H1 (cell line): Measurements from ENCODE around the gene OSCAR. TPM values are rescaled to one million over a fixed set of nuclear protein-coding genes. Genes with fewer than 3 reads are reported as not detected.

Source experiments
- CTCF ChIA-PET: fragments of 300-600 bp; sonication (Branson Sonifier 250); formaldehyde crosslinking; loops from one replicate; lab custom pipeline; 2021; ENCODE audit not compliant: partially characterized antibody; lab: Charles Lee
- POLR2A ChIA-PET: fragments of 300-600 bp; sonication (Branson Sonifier 250); formaldehyde crosslinking; loops from one replicate; lab custom pipeline; 2021; ENCODE audit warnings: inconsistent platforms; ENCODE audit not compliant: partially characterized antibody; lab: Charles Lee
- DNase-seq, 2 experiments: peaks; one replicate each; pipeline versions ENCODE4 v3.0.0 to v3.0.0-alpha.2; 2010 to 2022; ENCODE audit warnings: low spot score in 2 of 2, low read depth in 1 of 2, mixed read lengths in 1 of 2
- FAIRE-seq: peaks from 2 replicates; lab custom pipeline; 2011; peaks lifted over from hg19 to GRCh38; lab: Jason Lieb, UNC
- H2AFZ ChIP-seq: 2 replicates; pipeline ENCODE4 v1.8.1; 2012; ENCODE audit warnings: low read length, inconsistent platforms
- H2AK5ac ChIP-seq: 2 replicates; pipeline ENCODE4 v1.6.1; 2013; ENCODE audit warnings: low read depth, low read length
- H2BK120ac ChIP-seq: replicated peaks from 2 replicates; pipeline ENCODE3; 2013; ENCODE audit warnings: low read depth, low read length, inconsistent platforms
- H2BK12ac ChIP-seq: 2 replicates; pipeline ENCODE4 v1.6.1; 2013; ENCODE audit warnings: low read depth, low read length
- H2BK15ac ChIP-seq: 2 replicates; pipeline ENCODE4 v1.6.1; 2013; ENCODE audit warnings: low read length
- H2BK20ac ChIP-seq: 2 replicates; pipeline ENCODE4 v1.6.1; 2013; ENCODE audit warnings: low read length
- H2BK5ac ChIP-seq: 2 replicates; pipeline ENCODE4 v1.6.1; 2013; ENCODE audit warnings: low read depth, low read length
- H3K14ac ChIP-seq: 2 replicates; pipeline ENCODE4 v1.6.1; 2013; ENCODE audit warnings: inconsistent platforms; ENCODE audit not compliant: insufficient read length
- H3K18ac ChIP-seq: 2 replicates; pipeline ENCODE4 v1.6.1; 2013; ENCODE audit warnings: low read length; ENCODE audit errors: extremely low read depth
- H3K23ac ChIP-seq: 2 replicates; pipeline ENCODE4 v1.6.1; 2013; ENCODE audit warnings: inconsistent platforms; ENCODE audit not compliant: insufficient read length
- H3K23me2 ChIP-seq: 2 replicates; pipeline ENCODE4 v1.6.1; 2013; ENCODE audit warnings: low read depth, low read length
- H3K27ac ChIP-seq: 2 replicates; pipeline ENCODE4 v1.6.1; 2011; ENCODE audit warnings: low read depth, low read length, inconsistent platforms
- H3K27me3 ChIP-seq, 4 experiments: replicated peaks in 1 of 4; 1 replicate in 1 of 4; 2 replicates in 3 of 4; pipeline versions ENCODE4 v1.6.1 to v1.8.1; 2011 to 2013; ENCODE audit warnings: low read length in 3 of 4, mild to moderate bottlenecking in 3 of 4, inconsistent platforms in 2 of 4, mixed read lengths in 2 of 4, moderate library complexity in 1 of 4; ENCODE audit not compliant: control insufficient read depth in 3 of 4, insufficient read depth in 3 of 4; ENCODE audit errors: extremely low read depth in 1 of 4
- H3K36me3 ChIP-seq, 4 experiments: 2 replicates each; pipeline versions ENCODE4 v1.6.1 to v1.8.1; 2011 to 2013; ENCODE audit warnings: mild to moderate bottlenecking in 4 of 4, low read length in 3 of 4, moderate library complexity in 2 of 4, control low read depth in 1 of 4, inconsistent platforms in 1 of 4; ENCODE audit not compliant: insufficient read depth in 4 of 4, control insufficient read depth in 2 of 4
- H3K4ac ChIP-seq: replicated peaks from 2 replicates; pipeline ENCODE3; 2013; ENCODE audit warnings: low read length, low read depth, mixed read lengths, inconsistent platforms; ENCODE audit not compliant: insufficient read length
- H3K4me1 ChIP-seq, 4 experiments: replicated peaks in 1 of 4; 1 replicate in 1 of 4; 2 replicates in 3 of 4; pipeline versions ENCODE4 v1.6.1 to v1.8.1; 2011 to 2013; ENCODE audit warnings: low read length in 3 of 4, inconsistent platforms in 2 of 4, mixed read lengths in 1 of 4; ENCODE audit not compliant: insufficient read depth in 4 of 4, control insufficient read depth in 3 of 4
- H3K4me2 ChIP-seq, 2 experiments: 2 replicates each; pipeline versions ENCODE4 v1.6.1 to v1.8.1; 2011 to 2013; ENCODE audit warnings: low read depth in 2 of 2, low read length in 2 of 2, control low read depth in 1 of 2, inconsistent platforms in 1 of 2, mild to moderate bottlenecking in 1 of 2; ENCODE audit not compliant: insufficient read depth in 1 of 2
- H3K4me3 ChIP-seq, 4 experiments: fragments of 200-600, 300-600 bp in 1 of 4; sonication (generic), shearing (Covaris generic), sonication (Bioruptor Twin) in 1 of 4; 2 replicates each; pipeline versions ENCODE4 v1.5.1 to v1.8.1; 2011 to 2016; ENCODE audit warnings: low read length in 4 of 4, low read depth in 3 of 4, control low read depth in 2 of 4, inconsistent platforms in 2 of 4, mild to moderate bottlenecking in 2 of 4, mixed read lengths in 1 of 4, moderate library complexity in 1 of 4; ENCODE audit not compliant: insufficient read depth in 2 of 4; ENCODE audit errors: extremely low read depth in 1 of 4
- H3K56ac ChIP-seq: replicated peaks from 2 replicates; pipeline ENCODE3; 2013; ENCODE audit warnings: low read depth, mild to moderate bottlenecking, mixed read lengths, low read length, inconsistent platforms; ENCODE audit not compliant: insufficient read length
- H3K79me1 ChIP-seq: 2 replicates; pipeline ENCODE4 v1.6.1; 2013; ENCODE audit warnings: low read depth, low read length, control low read depth
- H3K79me2 ChIP-seq, 2 experiments: 2 replicates each; pipeline versions ENCODE4 v1.6.1 to v1.8.1; 2012 to 2013; ENCODE audit warnings: low read length in 2 of 2, mild to moderate bottlenecking in 2 of 2, inconsistent platforms in 1 of 2; ENCODE audit not compliant: insufficient read depth in 2 of 2, control insufficient read depth in 1 of 2
- H3K9ac ChIP-seq, 4 experiments: replicated peaks in 1 of 4; 1 replicate in 1 of 4; 2 replicates in 3 of 4; pipeline versions ENCODE4 v1.6.1 to v1.8.1; 2011 to 2013; ENCODE audit warnings: low read depth in 3 of 4, low read length in 3 of 4, control low read depth in 2 of 4, mild to moderate bottlenecking in 2 of 4, moderate library complexity in 2 of 4, inconsistent platforms in 1 of 4; ENCODE audit errors: extremely low read depth in 1 of 4
- H3K9me3 ChIP-seq, 2 experiments: 2 replicates each; pipeline versions ENCODE4 v1.6.1 to v1.8.1; 2012 to 2013; ENCODE audit warnings: mild to moderate bottlenecking in 2 of 2, moderate library complexity in 2 of 2, control low read depth in 1 of 2, inconsistent platforms in 1 of 2, low read depth in 1 of 2, low read length in 1 of 2, mixed read lengths in 1 of 2; ENCODE audit not compliant: insufficient read depth in 2 of 2
- H4K20me1 ChIP-seq, 2 experiments: replicated peaks in 1 of 2; 2 replicates each; pipeline versions ENCODE3 to v1.8.1; 2011 to 2013; ENCODE audit warnings: inconsistent platforms in 2 of 2, low read length in 2 of 2, mild to moderate bottlenecking in 1 of 2; ENCODE audit not compliant: insufficient read depth in 2 of 2, control insufficient read depth in 1 of 2
- H4K5ac ChIP-seq: 2 replicates; pipeline ENCODE4 v1.6.1; 2013; ENCODE audit warnings: low read length, low read depth, mixed read lengths, inconsistent platforms; ENCODE audit not compliant: insufficient read length
- H4K8ac ChIP-seq: 2 replicates; pipeline ENCODE4 v1.8.0; 2013; ENCODE audit warnings: mild to moderate bottlenecking, moderate library complexity, low read length, inconsistent platforms; ENCODE audit not compliant: insufficient read depth; ENCODE audit errors: extremely low read depth
- H4K91ac ChIP-seq: replicated peaks from 2 replicates; pipeline ENCODE3; 2013; ENCODE audit warnings: low read length, mixed read lengths, inconsistent platforms; ENCODE audit not compliant: insufficient read length
- CEBPB ChIP-seq: IDR thresholded peaks from 2 replicates; pipeline ENCODE4 v1.6.1; 2012; ENCODE audit warnings: low read depth, low read length
- CREB1 ChIP-seq: IDR thresholded peaks from 2 replicates; pipeline ENCODE4 v1.6.1; 2012; ENCODE audit warnings: inconsistent platforms
- EZH2 ChIP-seq: fragments of 200-600 bp; sonication (generic); IDR thresholded peaks from 2 replicates; pipeline ENCODE4 v1.7.1; 2012; ENCODE audit warnings: low read depth, mild to moderate bottlenecking, moderate library complexity, low read length, inconsistent platforms; ENCODE audit not compliant: severe bottlenecking
- GABPA ChIP-seq: IDR thresholded peaks from 2 replicates; pipeline ENCODE4 v1.6.1; 2011; ENCODE audit warnings: mild to moderate bottlenecking, low read length, moderate library complexity, borderline replicate concordance; ENCODE audit not compliant: insufficient read depth
- RBBP5 ChIP-seq: IDR thresholded peaks from 2 replicates; pipeline ENCODE4 v1.7.1; 2012; ENCODE audit warnings: low read depth, mild to moderate bottlenecking, inconsistent platforms, low read length, moderate library complexity, borderline replicate concordance
- SIRT6 ChIP-seq: IDR thresholded peaks from one replicate; pipeline ENCODE4 v1.7.1; 2012; ENCODE audit warnings: low read length, inconsistent platforms
- SRF ChIP-seq: IDR thresholded peaks from 2 replicates; pipeline ENCODE4 v1.6.1; 2011; ENCODE audit warnings: mild to moderate bottlenecking, low read depth, low read length, moderate library complexity
- YY1 ChIP-seq: IDR thresholded peaks from 2 replicates; pipeline ENCODE4 v1.6.1; 2011; ENCODE audit warnings: low read depth, mild to moderate bottlenecking, low read length
- WGBS, 2 experiments: shearing (Covaris generic) in 1 of 2; methylation state at CpG; one replicate each; pipeline versions ENCODE4 v1.1.6 to v1.1.7; 2013 to 2015; ENCODE audit warnings: low lambda C conversion rate in 2 of 2, mixed read lengths in 2 of 2, inconsistent platforms in 1 of 2, low coverage in 1 of 2, missing lambda C conversion rate in 1 of 2; ENCODE audit not compliant: insufficient replicate concordance in 2 of 2, insufficient coverage in 1 of 2, insufficient read length in 1 of 2; ENCODE audit errors: extremely low coverage in 1 of 2, missing lambda C conversion rate in 1 of 2; 5-methylcytosine and 5-hydroxymethylcytosine counted together
- polyA plus RNA-seq, 7 experiments: library from polyadenylated mRNA; depleted of rRNA in 3 of 7; stranded (reverse) in 5 of 7; unstranded in 2 of 7; fragments of >200 nt in 5 of 7; fragments of 200-250 nt in 2 of 7; gene quantifications; 1 replicate in 5 of 7; 2 replicates in 1 of 7; 4 replicates in 1 of 7; pipeline versions ENCODE4 v1.2.1 to v1.2.3, GENCODE V29; 2011 to 2013; ENCODE audit warnings: missing spikeins in 2 of 7, mixed read lengths in 2 of 7
- total RNA-seq: library from RNA; stranded (reverse); fragmentation: NEBNext Ultra II Directional; extraction: Animal tissue kit (Norgen Biotek cat#: 25700); gene quantifications from 2 replicates; pipeline ENCODE4 v1.2.1, GENCODE V29; 2021

OSCAR gene
- total and polyA plus RNA-seq, 2 of the 8 experiments (the other 6 are each of a cell fraction or from before 2014, with no cell fraction given): 1.1 TPM

DNA sequence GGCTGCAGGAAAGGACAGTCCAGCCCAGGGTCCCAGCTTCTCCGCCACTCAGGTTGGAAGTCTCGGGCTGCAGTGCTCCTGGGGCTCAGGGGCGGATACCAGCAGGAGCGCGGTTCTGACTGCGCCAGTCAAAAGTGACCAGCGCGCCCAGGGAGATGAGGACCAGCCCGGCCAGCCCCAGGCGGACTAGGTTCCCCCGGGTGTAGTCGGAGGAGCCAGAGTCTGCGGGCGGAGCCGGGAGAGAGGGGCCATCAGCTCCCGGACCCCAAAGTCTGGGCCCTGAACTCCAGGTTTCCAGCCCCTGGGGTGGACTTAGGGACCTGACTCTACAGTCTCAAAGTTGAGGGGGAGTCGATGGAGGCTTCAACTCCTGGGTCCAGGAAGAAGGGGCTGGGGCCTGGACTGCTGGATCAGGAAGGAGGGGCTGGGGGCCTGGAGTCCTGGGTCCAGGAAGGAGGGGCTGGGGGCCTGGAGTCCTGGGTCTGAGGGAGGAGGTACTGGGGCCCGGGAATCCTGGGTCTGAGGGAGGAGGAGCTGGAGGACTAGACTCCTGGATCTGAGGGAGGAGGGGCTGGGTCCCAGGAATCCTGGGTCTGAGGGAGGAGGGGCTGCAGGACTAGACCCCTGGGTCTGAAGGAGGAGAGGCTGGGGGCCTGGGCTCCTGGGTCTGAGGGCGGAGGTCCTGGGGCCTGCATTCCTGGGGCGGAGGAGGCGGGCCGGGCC lies 5.3 kb downstream of the OSCAR start:
- Histone ChIP-seq H4K8ac (peak overlapping the region; percentile 86), H3K9ac (no peak overlapping the region), H4K20me1 (no peaks in the 10 kb centered on the region), H3K23me2 (peaks cover 13% of the 10 kb centered on the region; the same call in 1 of the 2 replicates), H2BK20ac (no peak overlapping the region), H2AFZ (peak overlapping the region; percentile 92; the same call in 1 of the 2 replicates), H3K56ac (no peak overlapping the region), H3K4me1 (peaks cover 0 to 5% (median 1%) of the 10 kb centered on the region in 4 experiments; a peak in 4 of 7 replicates), H3K18ac (peak overlapping the region; percentile 75), H3K4ac (peak overlapping the region; percentile 53), H3K79me2 (no peaks in the 10 kb centered on the region), H2AK5ac (no peak overlapping the region), H4K91ac (peak overlapping the region; percentile 0), H3K27ac (no peak overlapping the region), H3K4me3 (peak overlapping the region; percentile 33 to 64 (median 52)), H3K79me1 (no peaks in the 10 kb centered on the region), H3K9me3 (no peaks in the 10 kb centered on the region; a peak in 1 of 4 replicates), H2BK120ac (no peak overlapping the region), H3K36me3 (no peaks in the 10 kb centered on the region), H4K5ac (peak overlapping the region; percentile 21), H2BK5ac (no peak overlapping the region; the same call in 1 of the 2 replicates), H3K23ac (no peak overlapping the region), H3K4me2 (peak overlapping the region; percentile 51 to 92), H3K14ac (no peak overlapping the region), H3K27me3 (peaks cover 6 to 29% (median 19%) of the 10 kb centered on the region in 4 experiments), H2BK15ac (peak overlapping the region; percentile 23; the same call in 1 of the 2 replicates), H2BK12ac (peak overlapping the region; percentile 68; the same call in 1 of the 2 replicates)
- WGBS, 2 experiments: 74% methylated on average over 19 of the region's 22 CpGs; no CpG with 5 or more reads in 1 of the 2 experiments
- ChIA-PET POLR2A (interaction anchor here (0.7 to 6.1 kb wide), 14 partner anchors 11 to 228 kb away, joined by 3 to 37 read pairs (median 4); partner anchors contain the start of genes CNOT3, MYADM, PRPF31 and TFPT), CTCF (interaction anchor here (0.6 to 2.4 kb wide), 11 partner anchors 11 to 302 kb away, joined by 3 to 7 read pairs (median 4); no protein-coding TSS in a partner anchor)
- FAIRE-seq (no peak), DNase-seq (no peak)
- TF ChIP-seq YY1: no peak
- no peak for TF ChIP-seq RBBP5
- no peak for TF ChIP-seq SIRT6
- no peak for TF ChIP-seq GABPA
- no peak for TF ChIP-seq CEBPB
- no peak for TF ChIP-seq CREB1
- TF ChIP-seq SRF: no peak
- TF ChIP-seq EZH2: no peak
